Measurements from ENCODE around the gene HLA-DQB2. TPM values are rescaled to one million over a fixed set of nuclear protein-coding genes. Genes with fewer than 3 reads are reported as not detected.

Gene HLA-DQB2
- total RNA-seq, 1 donor from 2014 or later = not detected

DNA sequence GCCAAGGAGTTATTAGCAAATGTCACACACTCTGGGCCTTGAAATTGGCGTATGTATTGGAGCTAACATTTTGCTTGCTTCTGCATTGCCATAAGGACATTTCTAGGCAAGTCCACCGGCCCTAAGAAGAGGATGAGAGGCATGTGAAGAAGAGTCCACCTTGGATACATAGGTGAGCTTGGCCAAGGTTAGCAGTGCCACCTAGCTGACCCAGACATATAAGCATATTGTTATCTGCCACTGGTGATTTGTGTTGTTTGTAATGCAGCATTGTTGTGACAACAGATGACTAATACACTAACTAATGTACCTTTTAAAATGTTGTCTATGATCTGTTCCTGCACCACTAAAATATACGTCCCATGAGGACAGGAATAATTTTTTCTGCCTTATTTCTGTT lies 46.9 kb downstream of the HLA-DQB2 start:
- peaks cover under 1% of the 10 kb centered on the region for H3K27me3 Mint-ChIP-seq (ENCODE audit: low read depth)
- H3K36me3 Mint-ChIP-seq (ENCODE audit: low read depth) = no peaks in the 10 kb centered on the region
- H3K4me3 Mint-ChIP-seq = no peak overlapping the region
- no peaks in the 10 kb centered on the region for H3K4me1 Mint-ChIP-seq
- TF ChIP-seq, protein P1, sequence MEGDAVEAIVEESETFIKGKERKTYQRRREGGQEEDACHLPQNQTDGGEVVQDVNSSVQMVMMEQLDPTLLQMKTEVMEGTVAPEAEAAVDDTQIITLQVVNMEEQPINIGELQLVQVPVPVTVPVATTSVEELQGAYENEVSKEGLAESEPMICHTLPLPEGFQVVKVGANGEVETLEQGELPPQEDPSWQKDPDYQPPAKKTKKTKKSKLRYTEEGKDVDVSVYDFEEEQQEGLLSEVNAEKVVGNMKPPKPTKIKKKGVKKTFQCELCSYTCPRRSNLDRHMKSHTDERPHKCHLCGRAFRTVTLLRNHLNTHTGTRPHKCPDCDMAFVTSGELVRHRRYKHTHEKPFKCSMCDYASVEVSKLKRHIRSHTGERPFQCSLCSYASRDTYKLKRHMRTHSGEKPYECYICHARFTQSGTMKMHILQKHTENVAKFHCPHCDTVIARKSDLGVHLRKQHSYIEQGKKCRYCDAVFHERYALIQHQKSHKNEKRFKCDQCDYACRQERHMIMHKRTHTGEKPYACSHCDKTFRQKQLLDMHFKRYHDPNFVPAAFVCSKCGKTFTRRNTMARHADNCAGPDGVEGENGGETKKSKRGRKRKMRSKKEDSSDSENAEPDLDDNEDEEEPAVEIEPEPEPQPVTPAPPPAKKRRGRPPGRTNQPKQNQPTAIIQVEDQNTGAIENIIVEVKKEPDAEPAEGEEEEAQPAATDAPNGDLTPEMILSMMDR (conservative IDR thresholded peaks at IDR 0.05) = no peak
- H3K9me3 Mint-ChIP-seq = no peaks in the 10 kb centered on the region
- no peak overlapping the region for H3K27ac Mint-ChIP-seq (ENCODE audit: unreplicated experiment)
- DNase-seq (ENCODE audit: low read depth, low spot score) = no peak

- H3K27me3 Mint-ChIP-seq (ENCODE audit: low read depth) = peaks cover 7% of the 10 kb centered on the region
Observed at GRCh38 chr6:32713241-32713640, 50.1 kb downstream of the HLA-DQB2 start.

DNA sequence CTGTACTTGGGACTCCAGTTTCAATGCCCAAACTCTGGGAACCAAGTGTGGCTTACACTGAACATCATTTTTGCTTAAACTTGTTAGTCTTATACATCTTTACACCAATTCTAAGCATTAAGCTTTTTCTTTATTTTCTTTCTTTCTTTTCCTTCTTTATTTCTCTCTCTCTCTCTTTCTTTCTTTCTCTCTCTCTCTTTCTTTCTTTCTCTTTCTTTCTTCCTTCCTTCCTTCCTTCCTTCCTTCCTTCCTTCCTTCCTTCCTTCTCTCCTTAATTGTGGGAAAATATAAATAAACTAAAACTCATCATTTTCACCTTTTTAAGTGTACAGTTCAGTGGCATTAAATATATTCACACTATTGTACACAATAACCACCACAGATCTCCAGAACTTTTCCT lies 53.7 kb downstream of the HLA-DQB2 start:
- peaks cover 11% of the 10 kb centered on the region for H3K27me3 Mint-ChIP-seq (ENCODE audit: low read depth)
- H3K4me1 Mint-ChIP-seq = no peaks in the 10 kb centered on the region
- H3K27ac Mint-ChIP-seq (ENCODE audit: unreplicated experiment) = no peak overlapping the region
- H3K4me3 Mint-ChIP-seq = no peak overlapping the region
- TF ChIP-seq, protein P1 (conservative IDR thresholded peaks at IDR 0.05) = no peak
- DNase-seq (ENCODE audit: low read depth, low spot score) = no peak
- no peaks in the 10 kb centered on the region for H3K9me3 Mint-ChIP-seq
- H3K36me3 Mint-ChIP-seq (ENCODE audit: low read depth) = no peaks in the 10 kb centered on the region

More at GRCh38 chr6:32713241-32713640, 50.1 kb downstream of the HLA-DQB2 start:
- Mint-ChIP-seq H3K4me1 (no peaks in the 10 kb centered on the region), H3K4me3 (no peak overlapping the region), H3K9me3 (no peaks in the 10 kb centered on the region), H3K36me3 (ENCODE audit: low read depth) (no peaks in the 10 kb centered on the region), H3K27ac (ENCODE audit: unreplicated experiment) (no peak overlapping the region)
- no peak for DNase-seq (ENCODE audit: low read depth, low spot score)
- TF ChIP-seq, protein P1 (conservative IDR thresholded peaks at IDR 0.05) = no peak

Small RNA genes within 50 kb of the gene (microRNA-seq; reads per million reads assigned to microRNA genes)
- gene MIR3135B = not detected

Other genes with a start within 250 kb of the HLA-DQB2 start
- gene HLA-DRB5, start 233.2 kb downstream of the HLA-DQB2 start, total RNA-seq = not detected in 2 replicates
- 0.66 and 0.84 TPM in 2 replicates for gene HLA-DRB1, start 173.7 kb downstream of the HLA-DQB2 start, total RNA-seq
- gene HLA-DQA1, start 126.1 kb downstream of the HLA-DQB2 start, total RNA-seq = not detected in 2 replicates
- gene HLA-DQB1, start 96.9 kb downstream of the HLA-DQB2 start, total RNA-seq = 0.18 and 0.23 TPM in 2 replicates
- gene HLA-DQA2, start 22.1 kb downstream of the HLA-DQB2 start, total RNA-seq = not detected in 2 replicates
- gene HLA-DOB, start 53.5 kb upstream of the HLA-DQB2 start, total RNA-seq = 0.28 TPM in 1 of 2 replicates, not detected in the other
- 18.0 and 18.2 TPM in 2 replicates for gene TAP2, start 75.2 kb upstream of the HLA-DQB2 start, total RNA-seq
- gene PSMB8, start 80.5 kb upstream of the HLA-DQB2 start, total RNA-seq = 1.1 and 1.7 TPM in 2 replicates
- 2.7 and 2.8 TPM in 2 replicates for gene TAP1, start 90.2 kb upstream of the HLA-DQB2 start, total RNA-seq
- gene PSMB9, start 90.7 kb upstream of the HLA-DQB2 start, total RNA-seq = not detected in 2 replicates
- gene HLA-DMB, start 177.5 kb upstream of the HLA-DQB2 start, total RNA-seq = 0.59 and 0.63 TPM in 2 replicates
- gene HLA-DMA, start 189.6 kb upstream of the HLA-DQB2 start, total RNA-seq = 0.89 and 1.7 TPM in 2 replicates
- gene BRD2, start 205.1 kb upstream of the HLA-DQB2 start, total RNA-seq = 312 and 329 TPM in 2 replicates
- 1.7 and 2.8 TPM in 2 replicates for gene HLA-DOA, start 246.1 kb upstream of the HLA-DQB2 start, total RNA-seq